ENCODE data around the gene PRPF19.

The PRPF19 gene

GRCh38 chr11:60870276-60870675 is 36.1 kb downstream of the PRPF19 start:
- Histone ChIP-seq H3K9me3 (ENCODE audit: control insufficient read depth, insufficient read depth, low read length) (no peaks in the 10 kb centered on the region), H3K27me3 (ENCODE audit: control insufficient read depth, low read length) (no peaks in the 10 kb centered on the region), H3F3A (ENCODE audit: control insufficient read depth, insufficient read depth) (no peaks in the 10 kb centered on the region), H3K36me3 (ENCODE audit: control insufficient read depth, low read length) (no peaks in the 10 kb centered on the region), H3K27ac (ENCODE audit: low read depth, low read length) (no peak overlapping the region), H3K4me3 (ENCODE audit: low read length) (no peak overlapping the region), H3K4me1 (ENCODE audit: control insufficient read depth, low read length) (no peaks in the 10 kb centered on the region), H3K79me2 (ENCODE audit: control insufficient read depth, low read length) (no peaks in the 10 kb centered on the region), H4K20me1 (ENCODE audit: control insufficient read depth, insufficient read depth, low read depth, low read length) (no peaks in the 10 kb centered on the region), H3K4me2 (ENCODE audit: low read length) (no peak overlapping the region), H3K9me2 (replicated peaks; ENCODE audit: control insufficient read depth, low read length) (no peaks in the 10 kb centered on the region)
- TF ChIP-seq CTCF (IDR thresholded peaks at IDR 0.05; ENCODE audit: low read depth, low read length, poor library complexity, severe bottlenecking) = no peak
- no peak for TF ChIP-seq EZH2phosphoT487 (IDR thresholded peaks at IDR 0.05; ENCODE audit: borderline replicate concordance, low read length)

- H3K79me2 ChIP-seq (ENCODE audit: control insufficient read depth, low read length) = no peaks in the 10 kb centered on the region
- no peak overlapping the region for H3K27ac ChIP-seq (ENCODE audit: low read depth, low read length)
- no peaks in the 10 kb centered on the region for H3F3A ChIP-seq (ENCODE audit: control insufficient read depth, insufficient read depth)
- no peaks in the 10 kb centered on the region for H3K4me1 ChIP-seq (ENCODE audit: control insufficient read depth, low read length)
- H3K9me2 ChIP-seq (replicated peaks; ENCODE audit: control insufficient read depth, low read length) = no peaks in the 10 kb centered on the region
- H3K9me3 ChIP-seq (ENCODE audit: control insufficient read depth, insufficient read depth, low read length) = no peaks in the 10 kb centered on the region
- H3K4me2 ChIP-seq (ENCODE audit: low read length) = no peak overlapping the region
- H3K27me3 ChIP-seq (ENCODE audit: control insufficient read depth, low read length) = no peaks in the 10 kb centered on the region
- TF ChIP-seq EZH2phosphoT487 (IDR thresholded peaks at IDR 0.05; ENCODE audit: borderline replicate concordance, low read length) (no peak), CTCF (IDR thresholded peaks at IDR 0.05; ENCODE audit: low read depth, low read length, poor library complexity, severe bottlenecking) (no peak)
- H3K4me3 ChIP-seq (ENCODE audit: low read length) = no peak overlapping the region
- H3K36me3 ChIP-seq (ENCODE audit: control insufficient read depth, low read length) = no peaks in the 10 kb centered on the region
- no peaks in the 10 kb centered on the region for H4K20me1 ChIP-seq (ENCODE audit: control insufficient read depth, insufficient read depth, low read depth, low read length)
These were observed 36.9 kb downstream of the PRPF19 start for GRCh38 chr11:60869451-60869825.

- Histone ChIP-seq H3K4me2 (ENCODE audit: low read length) (no peak overlapping the region), H3F3A (ENCODE audit: control insufficient read depth, insufficient read depth) (no peaks in the 10 kb centered on the region), H3K79me2 (ENCODE audit: control insufficient read depth, low read length) (no peaks in the 10 kb centered on the region), H3K36me3 (ENCODE audit: control insufficient read depth, low read length) (no peaks in the 10 kb centered on the region), H3K27me3 (ENCODE audit: control insufficient read depth, low read length) (no peaks in the 10 kb centered on the region), H3K9me3 (ENCODE audit: control insufficient read depth, insufficient read depth, low read length) (no peaks in the 10 kb centered on the region), H3K27ac (ENCODE audit: low read depth, low read length) (no peak overlapping the region), H3K4me1 (ENCODE audit: control insufficient read depth, low read length) (no peaks in the 10 kb centered on the region), H3K9me2 (replicated peaks; ENCODE audit: control insufficient read depth, low read length) (no peaks in the 10 kb centered on the region), H4K20me1 (ENCODE audit: control insufficient read depth, insufficient read depth, low read depth, low read length) (no peaks in the 10 kb centered on the region), H3K4me3 (ENCODE audit: low read length) (no peak overlapping the region)
- TF ChIP-seq CTCF (IDR thresholded peaks at IDR 0.05; ENCODE audit: low read depth, low read length, poor library complexity, severe bottlenecking) (no peak), EZH2phosphoT487 (IDR thresholded peaks at IDR 0.05; ENCODE audit: borderline replicate concordance, low read length) (no peak)
These were observed 37.5 kb downstream of the PRPF19 start for GRCh38 chr11:60868682-60869450.
